GM12892 (cell line): ENCODE measurements around the gene RTN4RL2.
A peak's percentile ranks its signal among the peaks of the same experiment; 100 is the strongest.

ENCODE experiments used
- DNase-seq: peaks from one replicate; pipeline ENCODE4 v3.0.0; 2011; ENCODE audit not compliant: insufficient read length
- FAIRE-seq: peaks from 2 replicates; lab custom pipeline; 2011; peaks lifted over from hg19 to GRCh38; lab: Jason Lieb, UNC
- POLR2A ChIP-seq: IDR thresholded peaks from 2 replicates; pipeline ENCODE4 v1.6.1; 2011; ENCODE audit warnings: low read depth, low read length, control low read depth
- POLR2AphosphoS5 ChIP-seq: IDR thresholded peaks from 2 replicates; pipeline ENCODE4 v1.6.1; 2011; ENCODE audit warnings: low read depth, low read length, control low read depth
- TAF1 ChIP-seq: IDR thresholded peaks from 2 replicates; pipeline ENCODE4 v1.6.1; 2011; ENCODE audit warnings: low read depth, mild to moderate bottlenecking, control low read depth, low read length, borderline replicate concordance

RTN4RL2 gene

GRCh38 chr11:57500926-57501325 lies 40.6 kb downstream of the RTN4RL2 start:
- TF ChIP-seq POLR2A (no peak), TAF1 (no peak), POLR2AphosphoS5 (no peak)
- FAIRE-seq (no peak), DNase-seq (no peak)

GRCh38 chr11:57501953-57502352 lies 41.6 kb downstream of the RTN4RL2 start:
- DNase-seq (no peak), FAIRE-seq (peak; percentile 44)
- no peak for TF ChIP-seq POLR2AphosphoS5
- no peak for TF ChIP-seq POLR2A
- no peak for TF ChIP-seq TAF1

- DNase-seq: no peak
- no peak for FAIRE-seq
- TF ChIP-seq TAF1 (no peak), POLR2A (no peak), POLR2AphosphoS5 (no peak)
These were observed 42.0 kb downstream of the RTN4RL2 start for GRCh38 chr11:57502376-57502775.

GRCh38 chr11:57502870-57503269 lies 42.5 kb downstream of the RTN4RL2 start:
- no peak for FAIRE-seq
- DNase-seq: no peak
- TF ChIP-seq POLR2AphosphoS5 (no peak), TAF1 (no peak), POLR2A (no peak)

- DNase-seq (no peak), FAIRE-seq (no peak)
- TF ChIP-seq TAF1: no peak
- no peak for TF ChIP-seq POLR2A
These were observed 44.2 kb downstream of the RTN4RL2 start for GRCh38 chr11:57504511-57504910.

GRCh38 chr11:57506522-57506921 lies 46.2 kb downstream of the RTN4RL2 start:
- FAIRE-seq: no peak
- TF ChIP-seq POLR2A (no peak), POLR2AphosphoS5 (no peak), TAF1 (no peak)

GRCh38 chr11:57508341-57509170 lies 48.2 kb downstream of the RTN4RL2 start:
- DNase-seq: no peak
- TF ChIP-seq POLR2AphosphoS5 (no peak), POLR2A (no peak), TAF1 (no peak)
- FAIRE-seq: no peak

More at GRCh38 chr11:57506522-57506921, 46.2 kb downstream of the RTN4RL2 start:
- no peak for DNase-seq

GRCh38 chr11:57511741-57512430 lies 51.6 kb downstream of the RTN4RL2 start:
- DNase-seq (no peak), FAIRE-seq (peak; percentile 9)
- TF ChIP-seq TAF1 (no peak), POLR2A (no peak), POLR2AphosphoS5 (no peak)

GRCh38 chr11:57512646-57513451 lies 52.5 kb downstream of the RTN4RL2 start:
- DNase-seq (no peak), FAIRE-seq (peak; percentile 30)
- TF ChIP-seq POLR2AphosphoS5 (no peak), TAF1 (no peak)

- TF ChIP-seq POLR2A: no peak
- no peak for TF ChIP-seq POLR2AphosphoS5
- no peak for TF ChIP-seq TAF1
- no peak for DNase-seq
- no peak for FAIRE-seq
These were observed 53.1 kb downstream of the RTN4RL2 start for GRCh38 chr11:57513452-57513795.

- TF ChIP-seq POLR2AphosphoS5: no peak
- no peak for TF ChIP-seq POLR2A
- TF ChIP-seq TAF1: no peak
- FAIRE-seq (peak; percentile 81), DNase-seq (peak; percentile 46)
These were observed 53.7 kb downstream of the RTN4RL2 start for GRCh38 chr11:57513911-57514537.
